Liver (tissue), 3 donors: Measurements from ENCODE around the gene C1QL1.

Source experiments
- EGR1 ChIP-seq, 2 donors: IDR thresholded peaks; 2 replicates each; pipeline ENCODE4 v1.6.1; 2016 to 2018; ENCODE audit warnings: antibody characterized with exemption in 2 of 2, low read depth in 2 of 2
- FOXA2 ChIP-seq: IDR thresholded peaks from 2 replicates; pipeline ENCODE4 v1.6.1; 2016; ENCODE audit warnings: antibody characterized with exemption
- GABPA ChIP-seq, 2 donors: IDR thresholded peaks in 1 of 2; conservative IDR thresholded peaks in 1 of 2; 2 replicates each; pipeline ENCODE4 v1.6.1; 2016; ENCODE audit warnings: antibody characterized with exemption in 2 of 2, mild to moderate bottlenecking in 1 of 2, moderate library complexity in 1 of 2
- HNF4G ChIP-seq: IDR thresholded peaks from 2 replicates; pipeline ENCODE4 v1.6.1; 2016; ENCODE audit warnings: antibody characterized with exemption
- MAX ChIP-seq: IDR thresholded peaks from 2 replicates; pipeline ENCODE4 v1.6.1; 2016; ENCODE audit warnings: antibody characterized with exemption
- RXRA ChIP-seq, 2 donors: IDR thresholded peaks; 2 replicates each; pipeline ENCODE4 v1.6.1; 2017 to 2018; ENCODE audit warnings: antibody characterized with exemption in 2 of 2, mild to moderate bottlenecking in 1 of 2
- SP1 ChIP-seq: IDR thresholded peaks from 2 replicates; pipeline ENCODE4 v1.6.1; 2018; ENCODE audit warnings: antibody characterized with exemption, mild to moderate bottlenecking
- TAF1 ChIP-seq: conservative IDR thresholded peaks from 2 replicates; pipeline ENCODE4 v1.6.1; 2016; ENCODE audit warnings: antibody characterized with exemption, mild to moderate bottlenecking
- YY1 ChIP-seq: IDR thresholded peaks from 2 replicates; pipeline ENCODE4 v1.6.1; 2016; ENCODE audit warnings: antibody characterized with exemption, mild to moderate bottlenecking
- TF ChIP-seq, protein P1 (sequence below): fragments of 150-350 bp; IDR thresholded peaks from 2 replicates; pipeline ENCODE4 v1.5.1; 2017; ENCODE audit warnings: improper control_type of control experiment, low read depth, low read length; ENCODE audit not compliant: missing input control
- TF ChIP-seq, protein P2 (sequence below): IDR thresholded peaks from 2 replicates; pipeline ENCODE4 v1.6.1; 2016; ENCODE audit warnings: antibody characterized with exemption, mild to moderate bottlenecking
- TF ChIP-seq, protein P3 (sequence below): IDR thresholded peaks from 2 replicates; pipeline ENCODE4 v1.6.1; 2016; ENCODE audit warnings: antibody characterized with exemption
- donor health status: healthy.
- donor health status: healthy.

DNA sequence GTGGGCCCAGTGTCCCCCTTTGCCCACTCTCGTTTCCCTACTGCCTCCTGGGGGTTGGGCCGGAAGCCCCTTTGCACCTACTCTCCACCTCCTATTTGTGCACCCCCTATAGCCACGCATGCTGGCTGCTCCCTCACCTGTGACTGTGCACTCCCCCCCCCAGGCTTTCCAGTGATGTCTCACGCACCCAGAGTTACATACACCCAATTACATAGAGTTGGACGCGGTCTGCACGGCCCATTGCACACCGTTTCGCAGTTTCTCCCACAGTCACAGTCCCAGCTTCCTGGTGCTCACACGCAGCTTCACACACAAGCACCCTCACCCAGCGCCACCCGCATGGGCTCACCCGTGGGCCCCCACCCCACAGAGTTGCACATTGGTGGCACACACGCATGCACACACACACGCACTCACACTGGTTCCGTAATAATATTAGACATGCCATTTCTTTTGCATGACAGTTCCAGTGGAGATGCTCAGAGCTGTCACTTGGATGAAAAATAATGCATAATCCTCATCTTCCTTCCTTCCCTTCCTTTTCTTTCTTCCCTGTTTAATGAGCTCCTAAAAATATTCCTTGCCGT lies 21.5 kb upstream of the C1QL1 start:
- TF ChIP-seq, protein P1, sequence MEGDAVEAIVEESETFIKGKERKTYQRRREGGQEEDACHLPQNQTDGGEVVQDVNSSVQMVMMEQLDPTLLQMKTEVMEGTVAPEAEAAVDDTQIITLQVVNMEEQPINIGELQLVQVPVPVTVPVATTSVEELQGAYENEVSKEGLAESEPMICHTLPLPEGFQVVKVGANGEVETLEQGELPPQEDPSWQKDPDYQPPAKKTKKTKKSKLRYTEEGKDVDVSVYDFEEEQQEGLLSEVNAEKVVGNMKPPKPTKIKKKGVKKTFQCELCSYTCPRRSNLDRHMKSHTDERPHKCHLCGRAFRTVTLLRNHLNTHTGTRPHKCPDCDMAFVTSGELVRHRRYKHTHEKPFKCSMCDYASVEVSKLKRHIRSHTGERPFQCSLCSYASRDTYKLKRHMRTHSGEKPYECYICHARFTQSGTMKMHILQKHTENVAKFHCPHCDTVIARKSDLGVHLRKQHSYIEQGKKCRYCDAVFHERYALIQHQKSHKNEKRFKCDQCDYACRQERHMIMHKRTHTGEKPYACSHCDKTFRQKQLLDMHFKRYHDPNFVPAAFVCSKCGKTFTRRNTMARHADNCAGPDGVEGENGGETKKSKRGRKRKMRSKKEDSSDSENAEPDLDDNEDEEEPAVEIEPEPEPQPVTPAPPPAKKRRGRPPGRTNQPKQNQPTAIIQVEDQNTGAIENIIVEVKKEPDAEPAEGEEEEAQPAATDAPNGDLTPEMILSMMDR: no peak
- TF ChIP-seq, protein P2, sequence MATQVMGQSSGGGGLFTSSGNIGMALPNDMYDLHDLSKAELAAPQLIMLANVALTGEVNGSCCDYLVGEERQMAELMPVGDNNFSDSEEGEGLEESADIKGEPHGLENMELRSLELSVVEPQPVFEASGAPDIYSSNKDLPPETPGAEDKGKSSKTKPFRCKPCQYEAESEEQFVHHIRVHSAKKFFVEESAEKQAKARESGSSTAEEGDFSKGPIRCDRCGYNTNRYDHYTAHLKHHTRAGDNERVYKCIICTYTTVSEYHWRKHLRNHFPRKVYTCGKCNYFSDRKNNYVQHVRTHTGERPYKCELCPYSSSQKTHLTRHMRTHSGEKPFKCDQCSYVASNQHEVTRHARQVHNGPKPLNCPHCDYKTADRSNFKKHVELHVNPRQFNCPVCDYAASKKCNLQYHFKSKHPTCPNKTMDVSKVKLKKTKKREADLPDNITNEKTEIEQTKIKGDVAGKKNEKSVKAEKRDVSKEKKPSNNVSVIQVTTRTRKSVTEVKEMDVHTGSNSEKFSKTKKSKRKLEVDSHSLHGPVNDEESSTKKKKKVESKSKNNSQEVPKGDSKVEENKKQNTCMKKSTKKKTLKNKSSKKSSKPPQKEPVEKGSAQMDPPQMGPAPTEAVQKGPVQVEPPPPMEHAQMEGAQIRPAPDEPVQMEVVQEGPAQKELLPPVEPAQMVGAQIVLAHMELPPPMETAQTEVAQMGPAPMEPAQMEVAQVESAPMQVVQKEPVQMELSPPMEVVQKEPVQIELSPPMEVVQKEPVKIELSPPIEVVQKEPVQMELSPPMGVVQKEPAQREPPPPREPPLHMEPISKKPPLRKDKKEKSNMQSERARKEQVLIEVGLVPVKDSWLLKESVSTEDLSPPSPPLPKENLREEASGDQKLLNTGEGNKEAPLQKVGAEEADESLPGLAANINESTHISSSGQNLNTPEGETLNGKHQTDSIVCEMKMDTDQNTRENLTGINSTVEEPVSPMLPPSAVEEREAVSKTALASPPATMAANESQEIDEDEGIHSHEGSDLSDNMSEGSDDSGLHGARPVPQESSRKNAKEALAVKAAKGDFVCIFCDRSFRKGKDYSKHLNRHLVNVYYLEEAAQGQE: no peak
- no peak for TF ChIP-seq YY1
- no peak for TF ChIP-seq SP1
- TF ChIP-seq, protein P3, sequence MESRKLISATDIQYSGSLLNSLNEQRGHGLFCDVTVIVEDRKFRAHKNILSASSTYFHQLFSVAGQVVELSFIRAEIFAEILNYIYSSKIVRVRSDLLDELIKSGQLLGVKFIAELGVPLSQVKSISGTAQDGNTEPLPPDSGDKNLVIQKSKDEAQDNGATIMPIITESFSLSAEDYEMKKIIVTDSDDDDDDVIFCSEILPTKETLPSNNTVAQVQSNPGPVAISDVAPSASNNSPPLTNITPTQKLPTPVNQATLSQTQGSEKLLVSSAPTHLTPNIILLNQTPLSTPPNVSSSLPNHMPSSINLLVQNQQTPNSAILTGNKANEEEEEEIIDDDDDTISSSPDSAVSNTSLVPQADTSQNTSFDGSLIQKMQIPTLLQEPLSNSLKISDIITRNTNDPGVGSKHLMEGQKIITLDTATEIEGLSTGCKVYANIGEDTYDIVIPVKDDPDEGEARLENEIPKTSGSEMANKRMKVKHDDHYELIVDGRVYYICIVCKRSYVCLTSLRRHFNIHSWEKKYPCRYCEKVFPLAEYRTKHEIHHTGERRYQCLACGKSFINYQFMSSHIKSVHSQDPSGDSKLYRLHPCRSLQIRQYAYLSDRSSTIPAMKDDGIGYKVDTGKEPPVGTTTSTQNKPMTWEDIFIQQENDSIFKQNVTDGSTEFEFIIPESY: no peak
- no peak for TF ChIP-seq FOXA2
- no peak for TF ChIP-seq HNF4G
- TF ChIP-seq EGR1 (IDR thresholded peaks at IDR 0.05; ENCODE audit: low read depth in 2 of 2): no peak
- TF ChIP-seq GABPA (IDR thresholded peaks at IDR 0.05 in 1 of 2, conservative IDR thresholded peaks at IDR 0.05 in 1 of 2): no peak
- TF ChIP-seq TAF1: no peak
- TF ChIP-seq MAX: no peak
- TF ChIP-seq RXRA (IDR thresholded peaks at IDR 0.05): no peak
